Measurements from ENCODE around the gene SHROOM1.

- TF ChIP-seq CTCF (IDR thresholded peaks at IDR 0.05) = no peak
- no peak for TF ChIP-seq TCF7L2 (IDR thresholded peaks at IDR 0.05; ENCODE audit: low read depth, low read length)
Measured at GRCh38 chr5:132867046-132867451, 36.6 kb upstream of the SHROOM1 start.
